H7 (cell line): Measurements from ENCODE around the gene BIRC7. TPM values are rescaled to one million over a fixed set of nuclear protein-coding genes. Genes with fewer than 3 reads are reported as not detected.

Experiments
- DNase-seq: peaks from one replicate; pipeline ENCODE4 v3.0.0; 2012
- H3K27me3 ChIP-seq: 2 replicates; pipeline ENCODE4 v1.6.0; 2011; ENCODE audit warnings: mild to moderate bottlenecking, low read length; ENCODE audit not compliant: control insufficient read depth, insufficient read depth
- H3K36me3 ChIP-seq: replicated peaks from 2 replicates; pipeline ENCODE4 v1.5.1; 2011; ENCODE audit warnings: low read length; ENCODE audit not compliant: control insufficient read depth, insufficient read depth
- H3K4me3 ChIP-seq: 2 replicates; pipeline ENCODE4 v1.5.1; 2011; ENCODE audit warnings: low read depth, mild to moderate bottlenecking, control low read depth, low read length, moderate library complexity; ENCODE audit not compliant: insufficient read depth
- total RNA-seq: library from RNA; depleted of rRNA; stranded (reverse); fragments of >200 nt; shearing (Covaris generic); gene quantifications from 2 replicates; pipeline ENCODE4 v1.2.3, GENCODE V29; 2014

Gene BIRC7
- total RNA-seq, 1 experiment from 2014 or later = not detected

GRCh38 chr20:63267691-63268090 is 32.0 kb downstream of the BIRC7 start:
- DNase-seq = no peak

DNA sequence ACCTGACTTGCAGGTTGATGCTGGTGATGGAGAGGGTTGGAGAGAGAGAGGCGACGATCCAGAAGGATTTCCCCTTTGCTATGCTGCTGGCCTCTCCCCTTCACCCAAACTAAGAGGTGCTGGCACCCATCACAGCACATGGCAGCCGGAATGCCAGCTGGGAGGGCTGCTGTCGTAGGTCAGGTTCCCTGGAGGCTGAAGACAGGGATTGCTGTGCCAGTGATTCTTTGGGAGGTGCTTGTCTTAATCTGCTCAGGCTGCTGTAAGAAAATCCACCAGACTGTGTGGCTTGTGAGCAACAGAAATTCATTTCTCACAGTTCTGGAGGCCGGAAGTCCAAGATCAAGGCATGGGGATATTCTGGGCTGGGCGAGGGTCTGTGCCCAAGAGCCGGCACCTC is 32.6 kb downstream of the BIRC7 start:
- H3K27me3 ChIP-seq = no peaks in the 10 kb centered on the region
- no peaks in the 10 kb centered on the region for H3K36me3 ChIP-seq
- no peak overlapping the region for H3K4me3 ChIP-seq
- no peak for DNase-seq

More at GRCh38 chr20:63267691-63268090, 32.0 kb downstream of the BIRC7 start:
- Histone ChIP-seq H3K27me3 (no peaks in the 10 kb centered on the region), H3K36me3 (no peaks in the 10 kb centered on the region), H3K4me3 (no peak overlapping the region)

- Histone ChIP-seq H3K27me3 (no peaks in the 10 kb centered on the region), H3K36me3 (no peaks in the 10 kb centered on the region), H3K4me3 (no peak overlapping the region)
- peak; percentile 83 for DNase-seq
Measured at GRCh38 chr20:63268671-63269439, 33.1 kb downstream of the BIRC7 start.

- DNase-seq = no peak
- H3K4me3 ChIP-seq = no peak overlapping the region
- H3K36me3 ChIP-seq = no peaks in the 10 kb centered on the region
- no peaks in the 10 kb centered on the region for H3K27me3 ChIP-seq
Measured at GRCh38 chr20:63269724-63270123, 34.0 kb downstream of the BIRC7 start.

DNA sequence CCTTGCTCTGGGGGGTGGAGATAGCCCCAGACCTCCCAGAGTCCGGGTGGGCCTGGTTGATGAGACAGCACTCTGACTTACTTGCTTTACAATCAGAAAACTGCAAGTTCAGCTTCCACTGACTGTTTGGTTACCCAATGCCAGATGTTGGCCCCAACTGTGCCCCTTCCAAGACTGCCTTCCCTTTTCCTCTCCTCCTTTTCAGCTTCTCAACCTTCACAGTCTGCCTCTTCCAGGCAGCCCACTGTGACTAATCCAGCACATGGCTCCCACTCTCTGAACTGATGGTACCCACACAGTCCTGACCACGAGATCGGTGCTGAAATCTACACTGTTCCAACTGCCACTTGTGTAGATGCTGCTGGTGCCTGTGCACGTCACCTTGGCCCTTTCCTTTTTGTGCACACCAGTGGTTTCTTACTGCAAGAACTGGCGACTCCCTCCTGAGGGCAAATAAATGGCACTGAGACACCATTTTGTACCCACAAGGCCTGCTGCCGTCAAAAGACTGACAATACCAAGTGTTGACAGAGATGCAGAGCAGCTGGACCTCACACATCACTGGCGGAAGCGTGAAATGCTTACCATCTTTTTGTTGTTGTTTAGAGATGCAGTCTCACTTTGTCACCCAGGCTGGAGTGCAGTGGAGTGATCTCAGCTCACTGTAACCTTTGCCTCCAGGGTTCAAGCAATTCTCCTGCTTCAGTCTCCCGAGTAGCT is 35.1 kb downstream of the BIRC7 start:
- Histone ChIP-seq H3K27me3 (no peaks in the 10 kb centered on the region), H3K4me3 (no peak overlapping the region), H3K36me3 (no peaks in the 10 kb centered on the region)
- DNase-seq = no peak

GRCh38 chr20:63272105-63273058 is 36.7 kb downstream of the BIRC7 start, which contains the start of gene ARFGAP1:
Gene ARFGAP1, plus strand, starts transcription at chr20:63272813. Its CDS starts 2,768 bp downstream, at chr20:63275581.
- peaks cover 9% of the 10 kb centered on the region for H3K36me3 ChIP-seq

GRCh38 chr20:63273059-63273579 is 37.4 kb downstream of the BIRC7 start:
- Histone ChIP-seq H3K27me3 (no peaks in the 10 kb centered on the region), H3K4me3 (peak overlapping the region; percentile 66), H3K36me3 (peaks cover 12% of the 10 kb centered on the region)
- no peak for DNase-seq

More at GRCh38 chr20:63272105-63273058, 36.7 kb downstream of the BIRC7 start, which contains the start of gene ARFGAP1:
- Histone ChIP-seq H3K4me3 (peak within 1 kb of the TSS; percentile 66), H3K27me3 (no peaks in the 10 kb centered on the region)
- peak; percentile 100 for DNase-seq

- peak; percentile 70 for DNase-seq
- Histone ChIP-seq H3K36me3 (peaks cover 13% of the 10 kb centered on the region), H3K27me3 (no peaks in the 10 kb centered on the region), H3K4me3 (peak overlapping the region; percentile 66)
Measured at GRCh38 chr20:63273635-63274380, 38.1 kb downstream of the BIRC7 start.

DNA sequence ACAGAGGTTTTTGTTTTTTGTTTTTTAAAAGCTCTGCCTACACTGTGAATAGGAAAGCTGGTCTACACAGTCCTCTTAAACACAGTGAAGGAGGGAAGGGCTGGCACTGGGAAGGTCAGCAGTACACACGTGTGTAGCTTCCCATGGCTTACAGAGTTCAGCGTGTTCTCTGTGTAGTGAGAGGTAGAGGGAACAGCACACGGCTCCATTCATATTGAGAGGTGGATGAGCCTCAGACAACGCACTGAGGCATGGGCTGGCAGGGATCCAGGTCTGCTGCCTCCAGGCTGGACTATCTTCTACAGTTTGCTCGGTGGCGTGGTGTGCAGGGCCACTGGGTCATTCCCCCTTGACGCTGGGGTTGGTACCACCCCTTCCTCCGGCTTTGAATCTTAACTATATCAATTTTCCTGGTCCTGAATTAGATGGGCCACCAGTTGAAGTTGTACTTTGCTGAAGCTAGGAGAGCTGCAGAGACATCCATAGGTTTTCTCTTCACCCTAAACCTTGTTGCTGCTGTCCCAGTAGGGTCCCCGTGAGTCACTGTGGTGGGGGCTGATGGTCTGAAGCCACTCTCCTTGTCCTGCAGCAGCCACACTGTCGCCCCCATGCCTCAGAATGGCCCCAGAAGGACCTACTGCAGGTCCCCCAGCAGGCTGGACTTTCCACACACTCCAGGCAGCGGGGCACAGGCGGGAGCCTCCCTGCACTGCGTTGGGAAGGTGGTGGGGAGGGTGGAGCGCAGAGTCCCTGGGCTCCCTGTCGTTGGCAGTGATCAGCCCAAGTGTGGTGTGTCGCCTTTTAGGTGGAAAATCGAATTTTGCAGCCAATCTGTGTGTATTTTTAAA is 38.9 kb downstream of the BIRC7 start:
- no peak overlapping the region for H3K4me3 ChIP-seq
- DNase-seq = no peak
- H3K27me3 ChIP-seq = no peaks in the 10 kb centered on the region
- H3K36me3 ChIP-seq = peaks cover 17% of the 10 kb centered on the region

- no peak overlapping the region for H3K4me3 ChIP-seq
- H3K36me3 ChIP-seq = peaks cover 18% of the 10 kb centered on the region
- no peaks in the 10 kb centered on the region for H3K27me3 ChIP-seq
- no peak for DNase-seq
Measured at GRCh38 chr20:63275825-63276224, 40.1 kb downstream of the BIRC7 start.

DNA sequence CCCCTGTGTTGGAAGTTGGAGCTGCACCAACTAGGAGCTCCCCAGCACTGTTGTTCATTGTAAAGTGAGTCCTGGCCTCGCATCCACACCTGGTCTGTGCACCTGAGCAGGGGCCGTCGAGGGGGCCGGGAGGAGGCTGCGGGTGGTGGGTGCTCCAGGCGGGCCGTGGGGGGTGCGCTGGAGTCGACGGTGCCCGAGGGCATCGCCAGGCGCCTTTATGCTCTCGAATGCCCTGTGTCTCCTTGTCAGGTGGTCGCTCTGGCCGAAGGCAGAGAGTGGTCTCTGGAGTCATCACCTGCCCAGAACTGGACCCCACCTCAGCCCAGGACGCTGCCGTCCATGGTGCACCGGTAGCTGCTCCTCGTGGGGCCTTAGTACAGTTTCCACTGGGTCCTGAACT is 41.3 kb downstream of the BIRC7 start:
- no peak overlapping the region for H3K4me3 ChIP-seq
- peaks cover 25% of the 10 kb centered on the region for H3K36me3 ChIP-seq

GRCh38 chr20:63277466-63278272 is 42.0 kb downstream of the BIRC7 start:
- Histone ChIP-seq H3K4me3 (no peak overlapping the region), H3K36me3 (peaks cover 26% of the 10 kb centered on the region), H3K27me3 (no peaks in the 10 kb centered on the region)
- no peak for DNase-seq

More for the DNA sequence above, 41.3 kb downstream of the BIRC7 start:
- DNase-seq = no peak
- no peaks in the 10 kb centered on the region for H3K27me3 ChIP-seq
